T-helper 2 cell treated with Interferon-gamma antibody and Interleukin-4, amounts not matched to agents 5 μg/mL and 100 μg/mL, for 36 hours (primary cell): ENCODE results near the gene GHRHR.

Source experiments
- DNase-seq: peaks from one replicate; pipeline ENCODE4 v3.0.0; 2021; ENCODE audit warnings: low spot score
- H3K27ac Mint-ChIP-seq: one replicate; pipeline ENCODE4 v1.8.0; 2021; ENCODE audit warnings: mild to moderate bottlenecking, mixed read lengths
- H3K27me3 Mint-ChIP-seq: one replicate; pipeline ENCODE4 v1.8.0; 2021; ENCODE audit warnings: low read depth, mixed read lengths
- H3K36me3 Mint-ChIP-seq: one replicate; pipeline ENCODE4 v1.8.0; 2021; ENCODE audit warnings: low read depth, mixed read lengths
- H3K4me1 Mint-ChIP-seq: one replicate; pipeline ENCODE4 v1.8.0; 2021; ENCODE audit warnings: low read depth, mixed read lengths
- H3K4me3 Mint-ChIP-seq: one replicate; pipeline ENCODE4 v1.8.0; 2022; ENCODE audit warnings: mild to moderate bottlenecking, moderate library complexity, mixed read lengths
- H3K9me3 Mint-ChIP-seq: one replicate; pipeline ENCODE4 v1.8.0; 2021; ENCODE audit warnings: mixed read lengths

The GHRHR gene

DNA sequence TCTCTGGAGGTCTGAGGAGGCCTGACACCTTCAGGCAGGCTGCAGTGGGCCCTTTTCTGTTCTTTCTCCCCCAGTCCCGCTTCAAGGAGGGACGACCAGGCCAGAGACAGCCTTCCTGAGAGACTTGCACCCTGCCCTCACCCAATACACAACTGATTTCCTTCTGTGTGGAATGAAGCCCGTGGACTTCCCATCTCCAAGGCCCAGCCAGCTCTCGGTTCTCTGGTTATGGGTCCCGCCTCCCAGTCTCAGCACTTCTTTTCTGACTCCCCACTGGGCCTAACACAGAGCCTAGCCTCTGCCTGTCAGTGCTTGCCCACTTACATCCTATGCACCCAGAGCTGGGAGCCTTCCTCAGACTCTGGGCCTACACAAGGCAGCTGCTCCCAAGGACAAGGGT, 64.3 kb downstream of the GHRHR start:
- H3K4me3 Mint-ChIP-seq, result no peak overlapping the region
- peaks cover 8% of the 10 kb centered on the region for H3K9me3 Mint-ChIP-seq
- H3K27me3 Mint-ChIP-seq, result no peaks in the 10 kb centered on the region
- no peaks in the 10 kb centered on the region for H3K36me3 Mint-ChIP-seq
- H3K27ac Mint-ChIP-seq, result no peak overlapping the region
- DNase-seq, result no peak
- peaks cover 8% of the 10 kb centered on the region for H3K4me1 Mint-ChIP-seq

DNA sequence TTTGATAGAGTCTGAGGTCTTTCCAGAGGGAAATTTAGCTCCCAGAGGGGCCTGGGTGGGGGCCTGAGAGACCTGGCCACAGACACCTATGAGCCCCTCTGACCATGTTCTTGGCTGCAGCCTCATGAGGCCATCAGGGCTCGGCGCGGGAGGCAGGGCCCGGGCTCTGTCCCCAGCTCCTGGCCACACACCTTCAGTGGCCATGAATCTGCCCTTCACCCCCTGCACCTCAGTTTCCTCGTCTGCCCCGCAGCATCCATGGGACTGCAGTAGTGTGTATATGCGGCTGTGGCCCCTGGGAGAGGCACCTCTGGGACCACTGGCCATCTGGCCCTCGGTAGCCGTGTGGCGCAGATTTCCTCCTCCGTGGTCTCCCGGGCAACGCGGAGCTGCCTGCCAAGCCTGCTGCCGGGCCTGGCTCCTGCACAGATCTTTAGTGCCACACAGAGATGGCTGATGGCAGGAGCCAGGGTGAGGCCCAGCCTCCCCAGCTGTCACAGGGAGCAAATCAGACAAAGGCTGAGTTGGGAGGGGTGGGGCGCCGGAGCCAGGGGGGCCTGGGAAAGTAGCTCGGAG, 64.8 kb downstream of the GHRHR start:
- H3K27ac Mint-ChIP-seq, result no peak overlapping the region
- H3K4me1 Mint-ChIP-seq, result peaks cover 6% of the 10 kb centered on the region
- peaks cover 8% of the 10 kb centered on the region for H3K9me3 Mint-ChIP-seq
- no peak for DNase-seq
- no peaks in the 10 kb centered on the region for H3K27me3 Mint-ChIP-seq
- H3K36me3 Mint-ChIP-seq, result no peaks in the 10 kb centered on the region
- no peak overlapping the region for H3K4me3 Mint-ChIP-seq
